Smooth muscle cell (in vitro differentiated cells): ENCODE results near the gene TEAD4. TPM values are rescaled to one million over a fixed set of nuclear protein-coding genes. Genes with fewer than 3 reads are reported as not detected.

Source experiments
- DNase-seq: peaks from one replicate; lab custom pipeline; 2025; ENCODE audit not compliant: unreplicated experiment; lab: John Stamatoyannopoulos, UW
- H2AFZ ChIP-seq: fragments of 200-600 bp; sonication (generic); 2 replicates; pipeline ENCODE4 v1.6.0; 2016; ENCODE audit warnings: antibody characterized with exemption, low read depth, mild to moderate bottlenecking
- H3F3A ChIP-seq: fragments of 200-600 bp; sonication (generic); 2 replicates; pipeline ENCODE4 v1.6.0; 2017; ENCODE audit warnings: antibody characterized with exemption, low read depth
- H3K27ac ChIP-seq: fragments of 200-600 bp; sonication (generic); 2 replicates; pipeline ENCODE4 v1.5.1; 2016; ENCODE audit warnings: low read depth, mild to moderate bottlenecking
- H3K27me3 ChIP-seq: fragments of 200-600 bp; sonication (generic); 2 replicates; pipeline ENCODE4 v1.6.1; 2016; ENCODE audit warnings: low read depth, mild to moderate bottlenecking
- H3K36me3 ChIP-seq: fragments of 200-600 bp; sonication (generic); 2 replicates; pipeline ENCODE4 v1.5.1; 2016; ENCODE audit warnings: low read depth
- H3K4me1 ChIP-seq: fragments of 200-600 bp; sonication (generic); 2 replicates; pipeline ENCODE4 v1.5.1; 2016; ENCODE audit warnings: low read depth
- H3K4me2 ChIP-seq: fragments of 200-600 bp; sonication (generic); 2 replicates; pipeline ENCODE4 v1.6.0; 2016; ENCODE audit warnings: mild to moderate bottlenecking
- H3K4me3 ChIP-seq: fragments of 200-600 bp; sonication (generic); 2 replicates; pipeline ENCODE4 v1.5.1; 2016; ENCODE audit warnings: mild to moderate bottlenecking
- H3K79me2 ChIP-seq: fragments of 200-600 bp; sonication (generic); 2 replicates; pipeline ENCODE4 v1.6.0; 2016; ENCODE audit warnings: low read depth, mild to moderate bottlenecking
- H3K9ac ChIP-seq: fragments of 200-600 bp; sonication (generic); 2 replicates; pipeline ENCODE4 v1.6.0; 2016; ENCODE audit warnings: low read depth
- H3K9me3 ChIP-seq: fragments of 200-600 bp; sonication (generic); replicated peaks from 2 replicates; pipeline ENCODE4 v1.5.1; 2016; ENCODE audit warnings: low read depth
- H4K20me1 ChIP-seq: fragments of 200-600 bp; sonication (generic); 2 replicates; pipeline ENCODE4 v1.6.0; 2016; ENCODE audit warnings: low read depth
- WGBS: methylation state at CpG from one replicate; pipeline ENCODE4 v1.1.7; 2016; ENCODE audit warnings: low lambda C conversion rate; 5-methylcytosine and 5-hydroxymethylcytosine counted together
- polyA plus RNA-seq: library from polyadenylated mRNA; unstranded; fragments of >200 nt; fragmentation: Nextera tagmentation; extraction: Ambion mirVana; gene quantifications from 2 replicates; pipeline ENCODE4 v1.2.1, GENCODE V29; 2016
- total RNA-seq: library from RNA; depleted of rRNA; stranded (reverse); fragments of >200 nt; gene quantifications from 2 replicates; pipeline ENCODE4 v1.2.3, GENCODE V29; 2014
- TF ChIP-seq, protein P1 (sequence below): fragments of 200-600 bp; sonication (generic); IDR thresholded peaks from 2 replicates; pipeline ENCODE4 v1.5.1; 2017; ENCODE audit warnings: borderline replicate concordance, mild to moderate bottlenecking, antibody characterized with exemption; ENCODE audit not compliant: insufficient read depth, poor library complexity, severe bottlenecking

TEAD4 gene
- total and polyA plus RNA-seq, 2 experiments from 2014 or later, result 12.0 to 14.3 TPM

GRCh38 chr12:3003357-3003992, 44.3 kb downstream of the TEAD4 start:
- Histone ChIP-seq H3K4me1 (peaks cover 10% of the 10 kb centered on the region), H2AFZ (no peak overlapping the region), H3K4me3 (no peak overlapping the region), H3K9ac (no peak overlapping the region), H3K36me3 (no peaks in the 10 kb centered on the region), H3K27ac (no peak overlapping the region), H3K27me3 (no peaks in the 10 kb centered on the region), H3F3A (no peaks in the 10 kb centered on the region), H4K20me1 (no peaks in the 10 kb centered on the region), H3K79me2 (no peaks in the 10 kb centered on the region), H3K9me3 (no peaks in the 10 kb centered on the region), H3K4me2 (no peak overlapping the region)
- TF ChIP-seq, protein P1, sequence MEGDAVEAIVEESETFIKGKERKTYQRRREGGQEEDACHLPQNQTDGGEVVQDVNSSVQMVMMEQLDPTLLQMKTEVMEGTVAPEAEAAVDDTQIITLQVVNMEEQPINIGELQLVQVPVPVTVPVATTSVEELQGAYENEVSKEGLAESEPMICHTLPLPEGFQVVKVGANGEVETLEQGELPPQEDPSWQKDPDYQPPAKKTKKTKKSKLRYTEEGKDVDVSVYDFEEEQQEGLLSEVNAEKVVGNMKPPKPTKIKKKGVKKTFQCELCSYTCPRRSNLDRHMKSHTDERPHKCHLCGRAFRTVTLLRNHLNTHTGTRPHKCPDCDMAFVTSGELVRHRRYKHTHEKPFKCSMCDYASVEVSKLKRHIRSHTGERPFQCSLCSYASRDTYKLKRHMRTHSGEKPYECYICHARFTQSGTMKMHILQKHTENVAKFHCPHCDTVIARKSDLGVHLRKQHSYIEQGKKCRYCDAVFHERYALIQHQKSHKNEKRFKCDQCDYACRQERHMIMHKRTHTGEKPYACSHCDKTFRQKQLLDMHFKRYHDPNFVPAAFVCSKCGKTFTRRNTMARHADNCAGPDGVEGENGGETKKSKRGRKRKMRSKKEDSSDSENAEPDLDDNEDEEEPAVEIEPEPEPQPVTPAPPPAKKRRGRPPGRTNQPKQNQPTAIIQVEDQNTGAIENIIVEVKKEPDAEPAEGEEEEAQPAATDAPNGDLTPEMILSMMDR, result no peak
- DNase-seq, result no peak
- WGBS, result 84% methylated on average over 15 of the region's 15 CpGs

DNA sequence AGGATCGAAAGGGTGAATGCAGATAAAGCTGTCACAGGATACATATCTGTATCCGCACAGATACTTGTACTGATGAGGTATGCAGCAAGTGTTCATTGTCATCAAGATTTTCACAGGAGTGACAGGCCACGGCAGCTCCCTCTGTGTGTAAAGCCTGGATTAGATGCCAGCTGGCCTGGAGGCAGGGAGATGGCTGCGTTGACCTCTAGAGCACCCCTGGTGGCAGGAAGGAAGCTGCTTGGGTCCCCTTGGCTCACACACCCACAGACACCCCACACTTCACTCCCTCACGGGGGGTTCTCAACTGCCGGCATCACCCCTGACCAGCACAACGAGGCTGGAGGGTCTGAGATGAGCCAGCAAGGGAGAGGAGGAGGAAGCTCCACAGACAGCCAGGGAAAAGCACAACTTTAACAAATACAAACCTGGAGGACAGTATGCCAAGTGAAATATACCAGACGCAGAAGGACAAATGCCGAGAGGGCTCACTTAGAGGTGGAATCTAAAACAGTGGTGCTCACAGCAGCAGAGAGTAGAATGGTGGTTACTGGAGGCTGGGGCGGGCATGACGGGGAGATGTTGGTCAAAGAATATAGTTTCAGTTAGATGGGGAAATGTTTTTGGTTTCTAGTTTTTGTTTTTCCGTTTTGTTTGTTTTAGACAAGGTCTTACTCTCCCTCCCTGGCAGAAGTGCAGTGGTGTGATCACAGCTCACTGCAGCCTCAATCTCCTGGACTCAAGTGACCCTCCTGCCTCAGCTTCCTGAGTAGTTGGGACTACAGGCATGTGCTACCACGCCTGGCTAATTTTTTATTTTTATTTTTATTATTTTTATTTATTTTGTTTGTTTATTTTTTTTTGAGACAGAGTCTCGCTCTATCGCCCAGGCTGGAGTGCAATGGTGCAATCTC, 45.7 kb downstream of the TEAD4 start:
- no peak overlapping the region for H2AFZ ChIP-seq
- H3K79me2 ChIP-seq, result no peaks in the 10 kb centered on the region
- no peaks in the 10 kb centered on the region for H3K36me3 ChIP-seq
- no peaks in the 10 kb centered on the region for H3K4me1 ChIP-seq
- no peak overlapping the region for H3K27ac ChIP-seq
- no peaks in the 10 kb centered on the region for H3K27me3 ChIP-seq
- no peaks in the 10 kb centered on the region for H3F3A ChIP-seq
- no peak for DNase-seq
- no peak overlapping the region for H3K4me2 ChIP-seq
- WGBS, result 75% methylated on average over 15 of the region's 15 CpGs
- H3K4me3 ChIP-seq, result no peak overlapping the region
- TF ChIP-seq, protein P1, result peak; percentile 18
- no peak overlapping the region for H3K9ac ChIP-seq
- H3K9me3 ChIP-seq, result no peaks in the 10 kb centered on the region
- no peaks in the 10 kb centered on the region for H4K20me1 ChIP-seq

DNA sequence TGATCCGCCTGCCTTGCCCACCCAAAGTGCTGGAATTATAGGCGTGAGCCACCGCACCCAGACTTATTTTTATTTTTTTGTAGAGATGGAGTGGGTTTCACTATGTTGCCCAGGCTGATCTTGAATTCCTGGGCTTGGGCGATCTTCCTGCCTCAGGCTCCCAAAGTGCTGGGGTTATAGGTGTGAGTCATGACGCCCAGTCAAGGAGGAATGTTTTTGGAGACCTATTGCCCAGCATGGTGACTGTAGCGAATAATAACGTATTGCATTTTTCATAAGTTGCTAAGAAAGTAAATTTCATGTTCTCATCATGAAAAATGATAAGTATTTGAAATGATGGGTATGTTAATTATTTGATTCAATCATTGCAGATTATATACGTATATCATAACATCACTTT, 46.5 kb downstream of the TEAD4 start:
- Histone ChIP-seq H3K4me1 (no peaks in the 10 kb centered on the region), H3K79me2 (no peaks in the 10 kb centered on the region), H4K20me1 (no peaks in the 10 kb centered on the region), H3F3A (no peaks in the 10 kb centered on the region), H3K27ac (no peak overlapping the region), H3K36me3 (no peaks in the 10 kb centered on the region), H3K4me3 (no peak overlapping the region), H2AFZ (no peak overlapping the region), H3K4me2 (no peak overlapping the region), H3K27me3 (no peaks in the 10 kb centered on the region), H3K9me3 (no peaks in the 10 kb centered on the region), H3K9ac (no peak overlapping the region)
- 93% methylated on average over 8 of the region's 8 CpGs for WGBS
- no peak for DNase-seq
- TF ChIP-seq, protein P1, result no peak
